NCI-H187 treated with DMSO at 0.1 percent for 48 hours (cell line): ENCODE data around the gene CELA3B.
A peak's percentile ranks its signal among the peaks of the same experiment; 100 is the strongest.
"Not testable (repeated sequence)": the region's sequence is repeated elsewhere in the genome, so short reads cannot be mapped to it uniquely, and the experiment has no call there.

ENCODE experiments used
- DNase-seq: peaks from one replicate; lab custom pipeline; 2025; lab: John Stamatoyannopoulos, UW

The CELA3B gene

DNA sequence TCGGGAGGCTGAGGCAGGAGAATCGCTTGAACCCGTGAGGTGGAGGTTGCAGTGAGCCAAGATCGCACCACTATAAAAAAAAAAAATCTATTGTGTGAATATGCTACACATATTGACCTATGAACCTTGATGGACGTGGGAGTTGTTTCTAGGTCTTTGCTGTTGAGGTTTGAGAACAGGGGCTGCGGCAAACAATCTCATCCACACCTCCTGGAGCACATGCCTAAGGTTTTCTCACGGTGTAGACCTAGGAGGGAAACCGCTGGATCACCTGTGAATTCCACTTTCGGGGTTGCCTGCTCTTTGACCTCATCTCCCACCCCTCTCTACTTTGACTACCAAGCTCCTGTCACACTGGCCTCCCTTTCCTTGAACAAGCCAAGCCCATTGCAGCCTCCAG lies 1.5 kb upstream of the CELA3B start:
- not testable (repeated sequence) for DNase-seq

DNA sequence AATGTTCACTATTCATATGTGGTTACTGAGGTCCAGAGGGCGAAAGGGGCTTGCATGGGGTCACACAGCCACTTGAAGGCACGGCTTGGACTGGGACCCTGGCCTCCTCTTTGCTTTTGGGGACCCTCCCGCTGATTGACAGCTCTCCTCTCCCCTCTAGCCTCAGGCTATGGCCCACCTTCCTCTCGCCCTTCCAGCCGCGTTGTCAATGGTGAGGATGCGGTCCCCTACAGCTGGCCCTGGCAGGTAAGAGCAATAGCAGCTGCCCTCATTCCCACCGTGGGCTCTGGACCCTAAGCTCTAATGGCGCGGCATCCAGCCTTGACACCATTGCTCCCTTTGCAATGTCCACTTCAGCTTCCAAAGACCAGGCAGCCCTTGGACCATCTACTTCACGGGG lies 1.4 kb downstream of the CELA3B start:
- not testable (repeated sequence) for DNase-seq

DNA sequence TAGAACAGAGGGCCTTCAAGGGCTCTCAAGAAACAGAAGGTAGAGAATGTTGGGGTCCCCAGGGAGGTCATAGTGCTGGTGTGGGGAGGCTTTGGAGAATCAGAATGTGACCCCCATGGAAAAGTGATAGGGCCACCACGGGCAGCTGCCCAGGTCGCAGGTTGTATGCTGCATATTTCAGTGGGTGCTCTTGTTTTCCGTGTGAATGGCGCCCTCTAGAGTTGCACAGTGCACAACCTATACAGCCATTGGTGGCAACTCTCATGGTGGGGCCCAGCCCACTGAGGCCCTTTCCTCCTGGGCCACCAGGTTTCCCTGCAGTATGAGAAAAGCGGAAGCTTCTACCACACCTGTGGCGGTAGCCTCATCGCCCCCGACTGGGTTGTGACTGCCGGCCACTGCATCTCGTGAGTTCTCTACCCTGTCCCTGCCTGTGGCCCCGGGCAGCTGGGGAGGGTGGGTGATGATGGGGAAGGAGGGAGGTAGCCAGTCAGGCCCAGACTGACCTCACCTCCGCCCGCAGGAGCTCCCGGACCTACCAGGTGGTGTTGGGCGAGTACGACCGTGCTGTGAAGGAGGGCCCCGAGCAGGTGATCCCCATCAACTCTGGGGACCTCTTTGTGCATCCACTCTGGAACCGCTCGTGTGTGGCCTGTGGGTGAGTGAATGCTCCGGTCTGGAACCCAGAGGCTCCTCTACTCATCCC lies 3.8 kb downstream of the CELA3B start:
- not testable (repeated sequence) for DNase-seq

DNA sequence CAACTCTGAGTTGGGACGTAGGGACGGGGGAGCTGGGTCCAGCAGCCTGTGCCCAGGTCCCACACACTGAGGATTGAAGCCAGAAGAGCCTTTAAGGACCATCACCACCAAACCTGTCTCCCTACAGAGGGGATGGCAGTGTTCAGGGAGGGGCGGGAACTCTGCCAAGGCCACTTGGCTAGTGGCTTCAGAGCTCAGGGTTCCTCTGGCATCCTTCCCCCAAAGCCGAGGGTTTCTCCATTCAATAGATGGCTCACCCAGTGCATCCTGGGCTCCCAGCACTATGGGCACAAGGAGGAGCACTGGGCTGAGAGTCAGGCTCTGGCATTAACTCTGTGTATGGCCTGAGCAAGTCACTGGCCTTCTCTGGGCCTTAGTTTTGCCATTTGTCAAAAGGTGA lies 4.4 kb downstream of the CELA3B start:
- not testable (repeated sequence) for DNase-seq

DNA sequence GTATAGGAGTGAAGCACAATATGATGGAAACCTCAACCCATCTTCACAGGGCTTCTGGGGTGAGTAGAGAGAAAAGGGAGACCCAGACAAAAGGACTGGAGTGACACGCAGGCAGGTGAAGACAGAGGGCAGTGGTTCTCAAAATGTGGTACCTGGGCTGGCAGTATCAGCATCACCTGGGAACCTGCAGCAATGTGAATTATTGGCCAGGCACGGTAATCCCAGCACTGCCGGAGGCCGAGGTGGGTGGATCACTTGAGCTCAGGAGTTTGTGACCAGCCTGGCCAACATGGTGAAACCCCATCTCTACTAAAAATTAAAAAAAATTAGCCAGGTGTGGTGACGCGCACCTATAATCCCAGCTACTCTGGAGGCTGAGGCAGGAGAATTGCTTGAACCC lies 5.3 kb downstream of the CELA3B start:
- DNase-seq: not testable (repeated sequence)

DNA sequence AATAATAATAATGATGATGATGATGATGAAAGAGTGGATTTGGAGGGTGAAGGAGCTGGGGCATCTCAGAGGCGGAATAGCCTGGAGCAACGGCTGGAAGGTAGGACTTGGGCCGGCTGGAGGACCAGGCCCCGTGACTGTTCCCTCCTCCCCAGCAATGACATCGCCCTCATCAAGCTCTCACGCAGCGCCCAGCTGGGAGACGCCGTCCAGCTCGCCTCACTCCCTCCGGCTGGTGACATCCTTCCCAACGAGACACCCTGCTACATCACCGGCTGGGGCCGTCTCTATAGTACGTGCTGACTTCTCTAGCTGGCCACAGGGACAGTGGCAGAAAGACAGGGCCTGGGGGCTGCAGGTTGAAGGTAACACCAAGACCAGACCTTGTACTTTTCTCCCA lies 6.7 kb downstream of the CELA3B start:
- DNase-seq: not testable (repeated sequence)

DNA sequence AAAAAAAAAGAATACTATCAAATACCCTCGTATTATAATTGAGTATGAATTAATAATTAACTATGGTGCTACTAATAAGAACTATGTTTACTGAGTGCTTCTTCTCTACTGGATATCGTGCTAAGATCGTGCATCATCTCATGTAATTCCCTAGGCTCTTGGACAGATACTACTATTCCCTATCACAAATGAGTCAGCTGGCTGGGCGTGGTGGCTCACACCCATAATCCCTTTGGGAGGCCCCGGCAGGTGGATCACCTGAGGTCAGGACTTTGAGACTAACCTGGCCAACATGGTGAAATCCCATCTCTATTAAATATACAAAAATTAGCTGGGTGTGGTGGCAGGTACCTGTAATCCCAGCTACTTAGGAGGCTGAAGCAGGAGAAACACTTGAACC lies 9.1 kb downstream of the CELA3B start:
- not testable (repeated sequence) for DNase-seq

DNA sequence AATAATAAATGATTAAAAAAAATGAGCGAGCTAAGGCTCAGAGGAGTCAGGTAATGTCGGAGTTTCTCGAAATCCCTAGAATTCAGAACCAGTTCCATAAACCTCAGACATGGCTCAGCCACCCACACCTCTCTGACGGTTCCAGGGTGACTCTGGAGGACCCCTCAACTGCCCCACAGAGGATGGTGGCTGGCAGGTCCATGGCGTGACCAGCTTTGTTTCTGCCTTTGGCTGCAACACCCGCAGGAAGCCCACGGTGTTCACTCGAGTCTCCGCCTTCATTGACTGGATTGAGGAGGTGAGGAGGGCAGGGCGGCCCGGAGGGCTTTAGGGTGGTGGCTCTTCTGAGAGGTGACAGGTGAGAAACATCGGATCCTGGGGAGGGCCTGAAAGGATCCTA lies 9.6 kb downstream of the CELA3B start:
- not testable (repeated sequence) for DNase-seq

DNA sequence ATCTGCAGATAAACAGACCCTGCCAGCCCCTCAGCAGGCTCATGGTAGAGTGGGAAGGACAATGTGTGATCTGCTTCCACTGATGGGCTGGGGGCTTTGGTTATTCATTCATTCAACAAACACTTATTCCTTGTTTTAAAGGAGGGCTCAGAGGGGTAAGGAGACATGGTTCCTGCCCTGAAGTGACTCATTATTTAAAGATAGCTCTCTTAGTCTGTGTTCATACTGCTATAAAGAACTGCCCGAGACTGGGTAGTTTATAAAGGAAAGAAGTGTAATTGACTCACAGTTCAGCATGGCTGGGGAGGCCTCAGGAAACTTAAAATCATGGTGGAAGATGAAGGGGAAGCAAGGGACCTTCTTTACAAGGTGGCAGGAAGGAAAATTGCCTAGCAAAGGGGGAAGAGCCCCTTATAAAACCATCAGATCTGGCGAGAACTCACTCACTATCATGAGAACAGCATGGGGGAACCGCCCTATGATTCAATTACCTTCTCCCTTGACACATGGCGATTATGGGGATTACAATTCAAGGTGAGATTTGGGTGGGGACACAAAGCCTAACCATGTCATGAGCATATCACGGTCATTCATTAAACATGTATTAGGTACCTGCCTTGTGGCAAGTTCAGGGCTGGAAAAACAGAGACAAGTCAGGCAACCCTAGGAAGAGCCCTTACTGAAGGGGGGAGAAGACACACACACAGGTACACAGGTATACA lies 13.0 kb downstream of the CELA3B start:
- not testable (repeated sequence) for DNase-seq

DNA sequence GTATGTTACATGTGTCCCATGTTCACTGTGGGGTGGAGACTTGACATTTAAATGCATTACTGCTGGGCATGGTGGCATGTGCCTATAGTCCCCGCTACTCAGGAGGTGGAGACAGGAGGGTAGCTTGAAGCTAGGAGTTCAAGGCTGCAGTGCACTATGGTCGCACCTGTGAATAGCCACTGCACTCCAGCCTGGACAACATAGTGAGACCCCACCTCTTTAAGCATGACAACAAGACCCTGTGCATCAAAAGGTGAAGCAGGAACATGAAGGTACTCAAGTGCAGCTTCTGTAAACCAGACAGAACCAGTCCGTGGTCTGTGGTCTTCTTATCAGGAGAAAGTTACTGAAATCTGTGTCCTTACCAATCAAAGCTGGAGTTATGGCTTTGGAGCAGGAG lies 15.4 kb downstream of the CELA3B start:
- not testable (repeated sequence) for DNase-seq

DNA sequence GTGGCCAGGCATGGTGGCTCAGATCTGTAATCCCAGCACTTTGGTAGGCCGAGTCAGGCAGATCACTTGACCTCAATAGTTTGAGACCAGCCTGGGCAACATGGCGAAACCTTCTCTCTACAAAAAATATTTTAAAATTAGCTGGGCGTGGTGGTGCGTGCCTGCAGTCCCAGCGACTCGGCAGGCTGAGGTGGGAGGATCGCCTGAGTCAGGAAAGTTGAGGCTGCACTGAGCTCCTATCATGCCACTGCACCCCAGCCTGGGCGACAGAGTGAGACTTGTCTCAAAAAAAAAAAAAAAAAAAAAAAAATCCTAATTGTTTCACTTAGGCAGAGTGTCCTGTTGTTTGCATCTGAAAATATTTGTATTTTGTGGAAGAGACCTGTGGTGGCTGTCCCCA lies 17.9 kb downstream of the CELA3B start:
- not testable (repeated sequence) for DNase-seq

DNA sequence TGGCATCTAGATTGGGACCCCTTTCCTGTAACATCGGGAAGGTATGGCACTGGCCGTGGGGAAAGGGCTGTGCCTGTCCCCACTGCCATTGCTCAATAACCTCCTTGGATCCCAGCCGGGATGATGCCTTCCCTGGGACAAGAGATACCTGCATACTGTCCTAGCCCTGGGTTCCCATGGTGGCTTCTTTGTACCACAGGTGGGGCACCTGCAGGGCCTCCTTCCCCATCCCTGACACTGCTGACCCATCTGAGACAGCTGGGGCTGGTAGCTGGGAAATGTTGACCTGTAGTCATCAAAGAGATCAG lies 19.8 kb downstream of the CELA3B start:
- not testable (repeated sequence) for DNase-seq

DNA sequence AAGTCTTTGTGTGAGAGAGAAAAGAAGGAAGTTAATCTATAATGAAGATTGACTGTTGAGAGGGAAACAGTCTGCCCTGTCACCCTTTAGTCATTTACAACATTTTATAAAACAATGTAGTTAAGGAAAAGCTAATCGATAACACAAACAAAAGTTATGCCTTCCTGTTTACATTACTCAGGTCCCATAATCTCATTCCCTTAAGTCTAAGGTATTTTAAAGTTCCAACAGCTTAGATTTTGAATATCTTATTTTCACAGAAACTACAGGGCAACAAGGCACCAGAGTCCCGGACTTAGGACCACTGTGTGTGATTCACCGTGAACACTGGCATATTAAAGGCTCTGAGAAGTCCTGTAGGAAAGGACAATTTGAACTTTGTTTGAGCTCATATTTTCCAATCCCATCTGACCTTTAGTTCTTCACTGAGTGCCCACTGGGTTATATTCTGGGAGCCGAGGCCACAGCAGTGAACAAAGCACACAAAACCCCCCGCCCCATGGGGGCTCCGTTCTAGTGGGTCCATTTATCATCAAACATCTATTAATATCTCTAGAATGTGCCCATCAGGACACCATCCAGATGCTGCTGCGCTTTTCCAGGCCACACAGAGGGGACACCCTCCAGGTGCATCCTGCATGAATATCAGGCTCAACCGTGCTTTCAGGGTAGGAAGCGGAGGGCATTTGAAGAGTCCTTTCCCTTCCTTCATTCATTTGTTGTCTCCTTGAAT lies 21.2 kb downstream of the CELA3B start:
- not testable (repeated sequence) for DNase-seq

DNA sequence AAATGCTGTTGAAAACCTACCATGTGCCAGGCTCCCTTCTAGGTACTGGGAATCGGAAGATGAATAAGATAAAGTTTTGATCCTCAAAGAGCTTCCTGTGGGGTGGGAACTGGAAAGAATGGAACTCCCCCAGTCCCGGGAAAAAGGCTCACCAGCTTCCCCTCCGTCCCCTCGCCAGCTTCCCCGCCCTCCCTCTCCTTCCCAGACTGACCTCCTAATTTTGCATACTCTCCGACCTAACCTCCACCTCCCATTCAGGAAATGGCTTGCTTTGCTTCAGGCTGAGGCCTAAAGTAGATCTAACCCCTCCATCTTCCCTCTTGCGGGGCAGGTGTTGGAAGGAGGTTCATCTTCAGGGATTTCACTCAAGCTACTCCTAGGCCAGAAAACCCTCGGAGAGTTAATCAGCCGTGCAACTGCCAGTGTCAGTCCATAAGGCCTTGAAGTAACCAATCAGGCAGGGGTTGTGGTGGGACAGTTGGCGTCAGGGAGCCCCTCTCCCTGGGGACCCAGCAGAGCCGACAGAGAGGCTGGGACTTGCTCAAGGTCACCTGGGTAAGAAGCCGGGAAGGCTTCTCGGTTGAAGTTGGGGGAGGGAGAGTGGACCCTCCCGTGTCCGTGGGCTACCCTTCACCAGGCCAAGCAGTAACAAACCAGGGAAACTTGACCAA lies 21.9 kb downstream of the CELA3B start:
- peak; percentile 48 for DNase-seq

DNA sequence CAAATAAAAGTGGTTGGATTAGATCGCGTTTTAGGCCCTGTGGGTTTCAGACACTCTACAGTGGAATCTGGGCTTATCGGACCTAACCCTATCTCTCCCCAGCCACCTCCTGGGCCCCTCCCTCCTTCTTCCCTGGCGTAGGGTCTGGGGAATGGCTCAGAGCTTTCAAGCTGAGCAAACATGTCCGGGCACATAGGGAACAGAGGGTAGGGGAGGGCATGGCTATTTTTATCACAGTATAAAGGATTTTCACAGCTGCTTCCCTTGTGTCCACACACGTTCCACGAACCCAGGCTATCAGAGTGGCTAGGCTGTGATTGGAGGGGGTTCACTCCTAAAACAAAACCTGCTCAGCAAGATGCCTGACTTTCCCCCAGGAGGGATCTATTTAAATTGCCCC lies 22.8 kb downstream of the CELA3B start:
- DNase-seq: peak; percentile 33

DNA sequence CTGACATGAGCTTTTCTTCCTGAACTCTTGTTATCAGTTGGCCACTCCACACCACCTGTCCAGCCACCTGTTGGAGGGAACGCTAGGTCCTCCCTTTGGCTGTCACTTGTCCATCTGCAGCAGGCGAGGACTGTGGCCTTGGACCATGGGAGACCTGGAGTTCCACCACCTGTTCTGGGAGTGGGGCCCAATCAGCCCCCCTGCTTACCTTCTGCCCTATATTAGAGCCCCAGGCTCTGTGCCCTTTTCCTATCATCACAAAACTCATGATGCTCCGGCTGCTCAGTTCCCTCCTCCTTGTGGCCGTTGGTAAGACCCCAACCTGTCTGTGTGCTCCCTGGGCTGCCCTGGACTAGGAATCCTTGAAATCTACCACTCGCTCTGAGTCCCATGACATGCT lies 24.6 kb downstream of the CELA3B start, which contains the start of gene CELA3A:
CELA3A (plus strand) TSS at position 249 of the 400 bp plus-strand sequence; CDS start at position 267, 18 bp downstream.
- no peak for DNase-seq

DNA sequence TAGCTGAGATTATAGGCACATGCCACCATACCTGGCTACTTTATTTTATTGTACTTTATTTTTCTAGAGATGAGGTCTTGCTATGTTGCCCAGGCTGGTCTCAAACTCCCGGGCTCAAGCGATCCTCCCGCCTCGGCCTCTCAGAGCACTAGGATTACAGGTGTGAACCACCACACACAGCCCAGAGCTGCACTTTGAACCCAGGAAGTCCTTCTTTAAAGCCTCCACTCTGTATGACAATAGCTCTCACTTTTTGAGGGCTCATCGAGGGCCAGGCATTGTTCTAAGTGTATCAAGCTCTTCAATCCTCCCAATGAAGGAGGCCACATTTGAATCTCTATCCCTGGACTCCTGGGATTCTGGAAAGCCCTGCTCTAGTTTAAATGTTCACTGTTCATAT lies 25.6 kb downstream of the CELA3B start:
- not testable (repeated sequence) for DNase-seq

DNA sequence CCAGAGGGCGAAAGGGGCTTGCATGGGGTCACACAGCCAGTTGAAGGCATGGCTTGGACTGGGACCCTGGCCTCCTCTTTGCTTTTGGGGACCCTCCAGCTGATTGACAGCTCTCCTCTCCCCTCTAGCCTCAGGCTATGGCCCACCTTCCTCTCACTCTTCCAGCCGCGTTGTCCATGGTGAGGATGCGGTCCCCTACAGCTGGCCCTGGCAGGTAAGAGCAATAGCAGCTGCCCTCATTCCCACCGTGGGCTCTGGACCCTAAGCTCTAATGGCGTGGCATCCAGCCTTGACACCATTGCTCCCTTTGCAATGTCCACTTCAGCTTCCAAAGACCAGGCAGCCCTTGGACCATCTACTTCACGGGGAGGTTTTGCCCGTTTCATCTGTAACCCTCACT lies 26.1 kb downstream of the CELA3B start:
- DNase-seq: not testable (repeated sequence)

DNA sequence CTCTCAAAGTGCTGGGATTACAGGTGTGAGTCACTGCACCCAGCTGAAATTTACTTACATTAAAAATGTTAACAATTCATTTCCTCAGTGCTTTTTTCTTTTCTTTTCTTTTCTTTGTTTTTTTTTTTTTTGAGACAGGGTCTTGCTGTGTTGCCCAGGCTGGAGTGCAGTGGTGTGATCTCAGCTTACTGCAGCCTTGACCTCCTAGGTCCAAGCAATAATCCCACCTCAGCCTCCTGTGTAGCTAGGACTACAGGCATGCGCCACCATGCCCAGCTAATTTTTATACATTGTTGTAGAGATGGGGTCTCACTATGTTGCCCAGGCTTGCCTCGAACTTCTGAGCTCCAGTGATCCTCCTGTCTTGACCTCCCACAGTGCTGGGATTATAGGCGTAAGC lies 27.1 kb downstream of the CELA3B start:
- DNase-seq: not testable (repeated sequence)

DNA sequence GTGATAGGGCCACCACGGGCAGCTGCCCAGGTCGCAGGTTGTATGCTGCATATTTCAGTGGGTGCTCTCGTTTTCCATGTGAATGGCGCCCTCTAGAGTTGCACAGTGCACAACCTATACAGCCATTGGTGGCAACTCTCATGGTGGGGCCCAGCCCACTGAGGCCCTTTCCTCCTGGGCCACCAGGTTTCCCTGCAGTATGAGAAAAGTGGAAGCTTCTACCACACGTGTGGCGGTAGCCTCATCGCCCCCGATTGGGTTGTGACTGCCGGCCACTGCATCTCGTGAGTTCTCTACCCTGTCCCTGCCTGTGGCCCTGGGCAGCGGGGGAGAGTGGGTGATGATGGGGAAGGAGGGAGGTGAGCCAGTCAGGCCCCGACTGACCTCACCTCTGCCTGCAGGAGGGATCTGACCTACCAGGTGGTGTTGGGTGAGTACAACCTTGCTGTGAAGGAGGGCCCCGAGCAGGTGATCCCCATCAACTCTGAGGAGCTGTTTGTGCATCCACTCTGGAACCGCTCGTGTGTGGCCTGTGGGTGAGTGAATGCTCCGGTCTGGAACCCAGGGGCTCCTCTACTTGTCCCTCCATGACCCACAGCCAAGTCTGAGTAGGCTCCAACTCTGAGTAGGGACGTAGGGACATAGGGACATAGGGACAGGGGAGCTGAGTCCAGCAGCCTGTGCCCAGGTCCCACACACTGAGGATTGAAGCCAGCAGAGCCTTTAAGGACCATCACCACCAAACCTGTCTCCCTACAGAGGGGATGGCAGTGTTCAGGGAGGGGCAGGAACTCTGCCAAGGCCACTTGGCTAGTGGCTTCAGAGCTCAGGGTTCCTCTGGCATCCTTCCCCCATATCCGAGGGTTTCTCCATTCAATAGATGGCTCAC lies 28.7 kb downstream of the CELA3B start:
- not testable (repeated sequence) for DNase-seq

DNA sequence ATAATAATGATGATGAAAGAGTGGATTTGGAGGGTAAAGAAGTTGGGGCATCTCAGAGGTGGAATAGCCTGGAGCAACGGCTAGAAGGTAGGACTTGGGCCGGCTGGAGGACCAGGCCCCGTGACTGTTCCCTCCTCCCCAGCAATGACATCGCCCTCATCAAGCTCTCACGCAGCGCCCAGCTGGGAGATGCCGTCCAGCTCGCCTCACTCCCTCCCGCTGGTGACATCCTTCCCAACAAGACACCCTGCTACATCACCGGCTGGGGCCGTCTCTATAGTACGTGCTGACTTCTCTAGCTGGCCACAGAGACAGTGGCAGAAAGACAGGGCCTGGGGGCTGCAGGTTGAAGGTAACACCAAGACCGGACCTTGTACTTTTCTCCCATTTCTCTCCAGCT lies 29.9 kb downstream of the CELA3B start:
- not testable (repeated sequence) for DNase-seq
